ENCODE measurements around the gene NAPA.

Gene NAPA

GRCh38 chr19:47450478-47450877 is 64.4 kb downstream of the NAPA start:
- no peak for DNase-seq

- no peak for DNase-seq
These were observed 66.5 kb downstream of the NAPA start for GRCh38 chr19:47448360-47448727.

DNA sequence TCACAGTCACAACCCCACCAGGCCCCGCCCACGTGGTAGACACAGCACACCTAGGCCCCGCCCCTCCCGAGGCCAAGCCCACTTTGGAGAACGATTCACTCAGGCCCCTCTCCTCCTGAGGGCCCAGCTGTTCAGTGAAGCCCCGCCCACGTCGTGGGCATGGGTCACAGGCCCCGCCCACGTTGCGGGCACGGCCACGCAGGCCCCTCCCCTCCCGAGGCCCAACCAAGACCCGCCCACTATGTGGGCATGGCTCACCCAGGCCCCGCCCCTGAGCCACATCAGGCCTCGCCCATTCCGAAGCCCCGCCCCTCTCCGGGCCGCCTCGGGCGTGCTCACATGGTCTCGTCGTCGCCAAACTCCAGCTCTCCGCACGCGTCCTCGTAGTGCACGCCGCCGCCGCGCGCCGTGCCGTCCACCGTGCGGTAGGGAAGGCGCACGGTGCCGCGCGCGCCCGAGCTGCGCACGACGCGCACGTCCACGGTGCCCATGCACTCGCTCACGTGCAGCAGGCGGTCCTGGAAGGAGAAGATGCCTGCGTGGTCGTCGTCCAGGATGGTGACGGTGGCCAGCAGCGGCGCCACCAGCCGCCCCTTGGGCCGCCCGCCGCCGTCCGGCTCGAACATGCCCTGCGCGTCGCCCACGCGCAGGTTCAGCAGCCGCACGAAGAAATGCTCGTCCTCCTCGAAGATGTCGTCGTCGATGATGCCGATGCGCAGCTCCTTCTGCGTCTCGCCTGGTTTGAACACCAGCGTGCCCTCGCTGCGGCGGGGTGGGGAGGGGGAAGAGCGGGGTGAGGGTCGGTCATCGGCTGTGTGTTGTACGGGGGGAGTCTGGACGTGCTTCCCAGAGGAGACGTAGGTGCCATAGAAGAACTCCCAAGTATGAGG is 67.1 kb downstream of the NAPA start:
- peak; percentile 28 for DNase-seq

DNA sequence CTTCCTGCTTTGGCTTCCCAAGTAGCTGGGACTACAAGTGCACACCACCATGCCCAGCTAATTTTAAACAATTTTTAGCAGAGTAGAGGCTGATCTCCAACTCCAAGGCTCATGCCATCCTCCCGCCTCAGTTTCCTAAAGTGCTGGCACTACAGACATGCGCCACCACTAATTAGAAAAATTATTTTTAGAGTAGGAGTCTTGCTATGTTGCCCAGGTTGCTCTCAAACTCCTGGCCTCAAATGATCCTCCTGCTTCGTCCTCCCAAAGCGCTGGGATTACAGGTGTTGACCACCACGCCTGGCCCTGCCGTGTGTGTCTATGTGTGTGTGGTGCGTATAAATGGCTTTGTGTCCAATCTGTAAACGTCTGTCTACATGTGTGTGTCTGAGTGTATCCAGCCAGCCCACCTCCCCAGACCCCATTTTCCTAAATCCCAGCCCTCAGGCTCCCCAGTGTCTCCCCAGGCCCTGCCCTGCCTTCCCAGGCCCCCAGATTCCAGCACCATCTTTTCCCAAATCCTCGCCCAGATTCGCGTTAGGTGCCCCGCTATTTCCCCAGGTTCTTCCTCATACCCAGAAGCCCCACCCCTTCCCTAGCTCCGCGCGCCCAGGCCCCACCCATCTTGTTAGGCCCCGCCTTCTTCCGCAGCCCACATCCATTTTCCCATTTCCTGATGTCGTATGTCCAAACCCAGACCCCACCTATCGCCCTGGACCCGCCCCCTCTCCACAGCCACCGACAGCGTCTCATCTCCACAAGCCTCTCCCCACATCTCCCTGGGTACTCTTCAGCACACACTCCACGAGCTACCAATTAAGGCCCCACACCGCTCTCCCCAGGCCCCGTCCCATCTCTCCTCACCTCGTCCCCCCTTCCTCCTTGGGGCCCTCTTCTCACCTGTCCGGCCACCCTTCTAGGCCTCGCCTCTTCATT is 68.1 kb downstream of the NAPA start:
- DNase-seq, result no peak

DNA sequence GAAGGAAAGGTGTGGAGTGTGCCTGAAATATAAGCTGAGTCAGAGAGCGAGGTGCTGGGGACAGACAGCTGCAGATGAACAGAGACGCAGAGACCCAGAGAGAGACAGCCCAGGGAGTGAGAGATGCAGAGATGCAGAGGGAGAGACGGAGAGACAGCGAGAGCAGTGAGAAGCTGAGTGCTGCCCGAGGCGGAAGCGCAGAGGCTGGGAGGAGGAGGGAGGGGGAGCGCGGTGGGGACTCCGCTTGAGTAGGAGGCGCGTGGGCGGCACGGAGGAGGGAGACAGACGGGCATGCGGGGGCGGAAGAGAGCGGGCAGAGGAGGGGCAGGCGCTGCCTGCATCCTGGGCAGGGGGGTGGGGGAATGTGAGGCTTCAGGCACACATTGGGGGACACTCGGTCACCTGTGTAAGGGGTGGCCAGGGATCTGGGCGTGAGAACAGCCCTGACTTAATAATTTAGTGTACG is 68.9 kb downstream of the NAPA start:
- DNase-seq, result peak; percentile 51

DNA sequence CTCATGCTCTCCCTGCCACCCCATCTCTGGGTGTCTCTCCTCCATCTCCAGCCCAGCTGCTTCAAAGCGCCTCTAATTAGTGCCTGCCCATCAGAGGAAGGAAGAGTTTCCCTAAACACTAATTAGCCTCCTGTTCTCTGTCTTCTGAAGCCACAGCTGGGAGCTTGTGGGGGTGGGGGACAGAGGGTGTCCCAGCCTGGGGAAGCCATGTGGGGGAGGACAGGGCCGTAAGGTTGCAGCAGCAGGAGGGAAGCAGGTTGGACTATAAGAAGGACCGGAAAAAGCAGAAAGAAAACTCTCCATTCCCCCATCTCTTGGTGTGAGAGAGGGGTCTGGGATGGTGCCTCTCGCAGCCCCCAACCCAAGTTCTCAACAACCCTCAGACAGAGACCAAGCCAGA is 69.3 kb downstream of the NAPA start:
- DNase-seq, result no peak

DNA sequence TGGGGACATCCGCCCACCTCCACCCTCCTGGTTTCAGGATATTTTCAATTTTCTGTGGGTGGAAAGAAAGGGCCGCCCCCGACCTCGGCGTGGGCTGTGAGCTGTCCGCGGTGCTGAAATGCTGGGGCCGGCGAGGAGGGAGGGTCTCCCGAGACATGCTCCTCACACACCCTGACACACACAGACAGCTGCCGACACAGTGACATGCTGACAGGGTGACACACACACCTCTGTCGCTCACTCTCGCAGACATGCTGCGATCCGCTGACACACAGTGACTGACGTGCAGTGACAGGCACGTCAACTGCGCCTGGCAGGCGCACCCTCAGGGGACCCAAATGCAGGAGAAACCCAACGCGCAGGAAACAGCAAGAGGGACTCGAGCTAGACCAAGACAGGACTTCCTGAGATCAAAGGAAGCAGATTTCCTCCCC is 70.5 kb downstream of the NAPA start:
- peak; percentile 41 for DNase-seq

- DNase-seq, result no peak
These were observed 71.5 kb downstream of the NAPA start for GRCh38 chr19:47443331-47443730.

DNA sequence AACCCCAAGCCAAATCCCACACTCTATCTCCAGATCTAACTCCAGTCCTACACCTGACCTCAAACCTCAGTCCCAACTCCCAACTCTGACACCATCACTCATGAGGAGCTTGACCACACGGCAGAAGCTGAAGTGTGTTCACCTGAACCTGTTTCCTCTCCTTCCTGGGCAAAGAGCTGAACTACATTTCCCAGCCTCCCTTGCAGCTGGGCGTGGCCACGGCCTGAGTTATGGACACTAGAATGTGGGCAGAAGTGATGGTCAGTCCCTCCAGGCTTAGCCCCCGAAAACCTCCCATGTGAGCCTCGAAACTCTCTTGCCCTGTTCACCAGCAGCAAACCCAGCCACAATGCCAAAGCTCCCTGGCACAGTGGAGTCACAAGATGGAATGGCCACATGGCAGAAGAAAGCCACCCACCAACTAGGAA is 76.1 kb downstream of the NAPA start:
- no peak for DNase-seq

Measured in T-helper 9 cell (primary cell).